Fibroblast of the conjunctiva (primary cell): Measurements from ENCODE around the gene PNLIPRP1.

Experiments used
- DNase-seq: peaks from one replicate; pipeline ENCODE4 v3.0.0-alpha.2; 2010; ENCODE audit warnings: low read depth

Gene PNLIPRP1

GRCh38 chr10:116631871-116632295 lies 41.1 kb downstream of the PNLIPRP1 start:
- no peak for DNase-seq

- no peak for DNase-seq
Observed at GRCh38 chr10:116632596-116633215, 41.9 kb downstream of the PNLIPRP1 start.

- no peak for DNase-seq
Observed at GRCh38 chr10:116633216-116633600, 42.4 kb downstream of the PNLIPRP1 start.

GRCh38 chr10:116634126-116634975 lies 43.6 kb downstream of the PNLIPRP1 start:
- DNase-seq, result no peak

- no peak for DNase-seq
Observed at GRCh38 chr10:116636385-116636784, 45.6 kb downstream of the PNLIPRP1 start.

- DNase-seq, result no peak
Observed at GRCh38 chr10:116636976-116637375, 46.2 kb downstream of the PNLIPRP1 start.

GRCh38 chr10:116637830-116638229 lies 47.1 kb downstream of the PNLIPRP1 start:
- no peak for DNase-seq

GRCh38 chr10:116646502-116646901 lies 55.7 kb downstream of the PNLIPRP1 start:
- no peak for DNase-seq

- no peak for DNase-seq
Observed at GRCh38 chr10:116648903-116649302, 58.1 kb downstream of the PNLIPRP1 start.

- DNase-seq, result no peak
Observed at GRCh38 chr10:116653885-116654284, 63.1 kb downstream of the PNLIPRP1 start.

- no peak for DNase-seq
Observed at GRCh38 chr10:116654816-116655215, 64.1 kb downstream of the PNLIPRP1 start.

GRCh38 chr10:116655568-116655967 lies 64.8 kb downstream of the PNLIPRP1 start:
- DNase-seq, result no peak

GRCh38 chr10:116656044-116656443 lies 65.3 kb downstream of the PNLIPRP1 start:
- DNase-seq, result no peak

GRCh38 chr10:116657863-116658551 lies 67.2 kb downstream of the PNLIPRP1 start:
- DNase-seq, result no peak
